HCT116 (cell line): ENCODE data around the gene LSM11. TPM values are rescaled to one million over a fixed set of nuclear protein-coding genes. Genes with fewer than 3 reads are reported as not detected.

Source experiments
- ATAC-seq: fragments of 200-7000 bp; cut with Tn5 transposase; 2 replicates; pipeline ENCODE4 v1.9.1; 2020; ENCODE audit warnings: mild to moderate bottlenecking, moderate library complexity
- BruUV-seq: library from RNA; stranded (reverse); fragments of 400-500 nt; replicated peaks from 2 replicates; lab custom pipeline; 2021; lab: Mats Ljungman, UMichigan
- CTCF ChIA-PET: fragments of 300-600 bp; sonication (Branson Sonifier 250); formaldehyde crosslinking; loops from one replicate; lab custom pipeline; 2021; ENCODE audit warnings: antibody characterized with exemption; lab: Charles Lee
- POLR2A ChIA-PET: fragments of 300-600, 350-600 bp; sonication (Branson Sonifier 250); formaldehyde crosslinking; loops from one replicate; lab custom pipeline; 2021; ENCODE audit warnings: antibody characterized with exemption; lab: Charles Lee
- RAD21 ChIA-PET, 2 experiments: fragments of 300-600 bp; sonication (Branson Sonifier 250); formaldehyde crosslinking; loops; one replicate each; lab custom pipeline; 2023; ENCODE audit warnings: low total read pairs in 2 of 2; ENCODE audit not compliant: uncharacterized antibody in 2 of 2, unreplicated experiment in 2 of 2, low non-redundant PET in 1 of 2; lab: Charles Lee
- DNase-seq: peaks from one replicate; pipeline ENCODE4 v3.0.0-alpha.2; 2010; ENCODE audit warnings: low read depth, low spot score
- H2AFZ ChIP-seq: fragments of 200-600 bp; shearing (Covaris generic), sonication (generic); 2 replicates; pipeline ENCODE4 v1.6.1; 2017; ENCODE audit warnings: low read depth, mixed run types, mixed read lengths, antibody characterized with exemption, low read length; ENCODE audit not compliant: poor library complexity, severe bottlenecking
- H3K27ac ChIP-seq: 2 replicates; pipeline ENCODE4 v1.5.1; 2012; ENCODE audit warnings: low read depth, low read length
- H3K27me3 ChIP-seq: fragments of 200-600 bp; sonication (generic); 2 replicates; pipeline ENCODE4 v1.6.1; 2016; ENCODE audit warnings: mixed run types, low read length, mixed read lengths; ENCODE audit not compliant: insufficient read depth
- H3K36me3 ChIP-seq, 2 experiments: fragments of 200-500 bp in 1 of 2; fragments of 200-600 bp in 1 of 2; sonication (Bioruptor generic) in 1 of 2; sonication (generic) in 1 of 2; 2 replicates each; pipeline versions ENCODE4 v1.5.1 to v1.6.1; 2014 to 2016; ENCODE audit warnings: low read length in 2 of 2, inconsistent platforms in 1 of 2, mixed read lengths in 1 of 2, mixed run types in 1 of 2; ENCODE audit not compliant: insufficient read depth in 2 of 2, control insufficient read depth in 1 of 2
- H3K4me1 ChIP-seq, 2 experiments: fragments of 200-600 bp in 1 of 2; sonication (generic) in 1 of 2; 2 replicates each; pipeline versions ENCODE4 v1.5.1 to v1.6.1; 2012 to 2017; ENCODE audit warnings: low read length in 2 of 2, inconsistent platforms in 1 of 2, mild to moderate bottlenecking in 1 of 2, mixed read lengths in 1 of 2, mixed run types in 1 of 2, moderate library complexity in 1 of 2; ENCODE audit not compliant: insufficient read depth in 2 of 2, control insufficient read depth in 1 of 2
- H3K4me2 ChIP-seq: fragments of 200-600 bp; sonication (generic); 2 replicates; pipeline ENCODE4 v1.6.1; 2017; ENCODE audit warnings: mixed run types, low read length, mixed read lengths
- H3K4me3 ChIP-seq, 2 experiments: fragments of 200-600 bp in 1 of 2; sonication (generic) in 1 of 2; replicated peaks in 1 of 2; 2 replicates each; pipeline ENCODE4 v1.5.1; 2011 to 2016; ENCODE audit warnings: low read length in 2 of 2, control low read depth in 1 of 2, low read depth in 1 of 2, mild to moderate bottlenecking in 1 of 2, mixed read lengths in 1 of 2, mixed run types in 1 of 2
- H3K79me2 ChIP-seq: fragments of 200-600 bp; sonication (generic); 2 replicates; pipeline ENCODE4 v1.6.1; 2017; ENCODE audit warnings: mild to moderate bottlenecking, mixed run types, low read length, moderate library complexity, mixed read lengths; ENCODE audit not compliant: insufficient read depth
- H3K9ac ChIP-seq: fragments of 200-600 bp; sonication (generic); 2 replicates; pipeline ENCODE4 v1.6.1; 2016; ENCODE audit warnings: low read length, mixed read lengths
- H3K9me2 ChIP-seq: fragments of 200-600 bp; sonication (generic), shearing (Covaris generic); 2 replicates; pipeline ENCODE4 v1.6.1; 2017; ENCODE audit warnings: mixed run types, mild to moderate bottlenecking, moderate library complexity; ENCODE audit not compliant: insufficient read depth
- H3K9me3 ChIP-seq, 2 experiments: fragments of 200-500 bp in 1 of 2; fragments of 200-600 bp in 1 of 2; sonication (Bioruptor generic) in 1 of 2; sonication (generic) in 1 of 2; 2 replicates each; pipeline ENCODE4 v1.6.1; 2014 to 2017; ENCODE audit warnings: low read length in 2 of 2, mixed read lengths in 2 of 2, inconsistent platforms in 1 of 2, low read depth in 1 of 2, mild to moderate bottlenecking in 1 of 2, mixed run types in 1 of 2, moderate library complexity in 1 of 2; ENCODE audit not compliant: control insufficient read depth in 1 of 2, insufficient read depth in 1 of 2
- H4K20me1 ChIP-seq: fragments of 200-600 bp; sonication (generic), shearing (Covaris generic); 2 replicates; pipeline ENCODE4 v1.6.1; 2017; ENCODE audit warnings: mixed run types, mild to moderate bottlenecking, moderate library complexity; ENCODE audit not compliant: insufficient read depth
- CBX3 ChIP-seq: IDR thresholded peaks from 2 replicates; pipeline ENCODE4 v1.6.1; 2012; ENCODE audit warnings: low read depth
- CEBPB ChIP-seq: IDR thresholded peaks from 2 replicates; pipeline ENCODE4 v1.6.1; 2012; ENCODE audit warnings: low read depth
- EGR1 ChIP-seq: IDR thresholded peaks from 2 replicates; pipeline ENCODE4 v1.6.1; 2012; ENCODE audit warnings: low read depth
- ELF1 ChIP-seq: IDR thresholded peaks from 2 replicates; pipeline ENCODE4 v1.6.1; 2012; ENCODE audit warnings: low read depth, borderline replicate concordance
- JUND ChIP-seq: IDR thresholded peaks from 2 replicates; pipeline ENCODE4 v1.6.1; 2012
- POLR2A ChIP-seq: IDR thresholded peaks from 2 replicates; pipeline ENCODE4 v1.7.0; 2011; ENCODE audit warnings: borderline replicate concordance; ENCODE audit not compliant: insufficient read depth, insufficient read length; ENCODE audit errors: extremely low read depth
- POLR2AphosphoS5 ChIP-seq: IDR thresholded peaks from 2 replicates; pipeline ENCODE4 v1.6.1; 2011; ENCODE audit warnings: mild to moderate bottlenecking, low read depth, low read length, moderate library complexity
- RAD21 ChIP-seq: IDR thresholded peaks from 2 replicates; pipeline ENCODE4 v1.6.1; 2012; ENCODE audit warnings: low read depth, mild to moderate bottlenecking
- SIN3A ChIP-seq: IDR thresholded peaks from 2 replicates; pipeline ENCODE4 v1.6.1; 2012; ENCODE audit warnings: low read depth
- SP1 ChIP-seq: IDR thresholded peaks from 2 replicates; pipeline ENCODE4 v1.6.1; 2012; ENCODE audit warnings: low read depth
- SRF ChIP-seq: IDR thresholded peaks from 2 replicates; pipeline ENCODE4 v1.6.1; 2012; ENCODE audit warnings: low read depth
- TCF7L2 ChIP-seq: IDR thresholded peaks from 2 replicates; pipeline ENCODE4 v1.7.0; 2011; ENCODE audit warnings: borderline replicate concordance, inconsistent platforms; ENCODE audit not compliant: insufficient read depth, insufficient read length; ENCODE audit errors: extremely low read depth
- ZNF274 ChIP-seq: fragments of 200-500 bp; sonication (Bioruptor generic); IDR thresholded peaks from 2 replicates; pipeline ENCODE4 v1.6.1; 2014; ENCODE audit warnings: mild to moderate bottlenecking, low read depth, low read length, inconsistent platforms
- intact Hi-C: fragments of 100-400 bp; cut with micrococcal nuclease; formaldehyde crosslinking; loops from 2 replicates; pipeline ENCODE4 v1.10.0; 2022
- total RNA-seq: library from RNA; stranded (reverse); gene quantifications from one replicate; pipeline ENCODE4 v1.2.1, GENCODE V29; 2021; ENCODE audit not compliant: unreplicated experiment
- TF ChIP-seq, protein P1 (sequence below), 3 experiments: fragments of 200-600 bp in 1 of 3; sonication (generic) in 1 of 3; IDR thresholded peaks in 2 of 3; conservative IDR thresholded peaks in 1 of 3; 2 replicates each; pipeline ENCODE4 v1.5.1; 2012 to 2017; ENCODE audit warnings: low read depth in 2 of 3, low read length in 2 of 3, antibody characterized with exemption in 1 of 3, borderline replicate concordance in 1 of 3, control low read depth in 1 of 3, mild to moderate bottlenecking in 1 of 3, mixed read lengths in 1 of 3, mixed run types in 1 of 3, moderate library complexity in 1 of 3; ENCODE audit not compliant: insufficient read depth in 1 of 3

LSM11 gene
- total RNA-seq, 1 experiment from 2014 or later = 6.2 TPM

DNA sequence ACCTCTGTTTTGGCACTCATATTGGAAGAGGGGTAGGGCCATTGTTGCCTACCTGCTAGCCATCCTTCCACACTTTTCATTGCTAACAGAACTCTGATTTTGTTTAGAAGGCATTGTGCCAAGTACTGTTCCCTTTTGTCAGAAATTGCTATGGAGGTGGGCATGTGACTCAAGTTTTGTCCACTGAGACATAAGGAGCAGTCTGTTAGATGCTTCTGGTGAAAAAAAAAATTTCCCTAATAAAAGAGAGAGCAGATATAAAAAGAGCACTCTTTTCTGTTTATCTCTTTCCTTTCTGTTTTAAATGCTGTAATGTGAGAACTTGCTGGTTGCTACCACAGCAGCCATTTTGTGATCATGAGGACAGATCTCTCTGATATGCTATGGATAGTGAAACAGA, 34.2 kb upstream of the LSM11 start:
- Histone ChIP-seq H3K9me2 (no peaks in the 10 kb centered on the region), H3K9me3 (no peaks in the 10 kb centered on the region), H3K27ac (no peak overlapping the region), H3K9ac (no peak overlapping the region), H3K36me3 (no peaks in the 10 kb centered on the region), H4K20me1 (no peaks in the 10 kb centered on the region), H3K27me3 (no peaks in the 10 kb centered on the region), H3K4me1 (no peaks in the 10 kb centered on the region), H2AFZ (peak overlapping the region; percentile 42), H3K4me2 (no peak overlapping the region), H3K79me2 (no peaks in the 10 kb centered on the region), H3K4me3 (no peak overlapping the region)
- no TSS peak for BruUV-seq
- TF ChIP-seq TCF7L2 = no peak
- no peak for TF ChIP-seq CBX3
- no peak for TF ChIP-seq POLR2AphosphoS5
- TF ChIP-seq JUND = no peak
- TF ChIP-seq CEBPB = no peak
- no peak for TF ChIP-seq SRF
- no peak for TF ChIP-seq SP1
- no peak for TF ChIP-seq POLR2A
- TF ChIP-seq ZNF274 = no peak
- TF ChIP-seq SIN3A = no peak
- TF ChIP-seq, protein P1, sequence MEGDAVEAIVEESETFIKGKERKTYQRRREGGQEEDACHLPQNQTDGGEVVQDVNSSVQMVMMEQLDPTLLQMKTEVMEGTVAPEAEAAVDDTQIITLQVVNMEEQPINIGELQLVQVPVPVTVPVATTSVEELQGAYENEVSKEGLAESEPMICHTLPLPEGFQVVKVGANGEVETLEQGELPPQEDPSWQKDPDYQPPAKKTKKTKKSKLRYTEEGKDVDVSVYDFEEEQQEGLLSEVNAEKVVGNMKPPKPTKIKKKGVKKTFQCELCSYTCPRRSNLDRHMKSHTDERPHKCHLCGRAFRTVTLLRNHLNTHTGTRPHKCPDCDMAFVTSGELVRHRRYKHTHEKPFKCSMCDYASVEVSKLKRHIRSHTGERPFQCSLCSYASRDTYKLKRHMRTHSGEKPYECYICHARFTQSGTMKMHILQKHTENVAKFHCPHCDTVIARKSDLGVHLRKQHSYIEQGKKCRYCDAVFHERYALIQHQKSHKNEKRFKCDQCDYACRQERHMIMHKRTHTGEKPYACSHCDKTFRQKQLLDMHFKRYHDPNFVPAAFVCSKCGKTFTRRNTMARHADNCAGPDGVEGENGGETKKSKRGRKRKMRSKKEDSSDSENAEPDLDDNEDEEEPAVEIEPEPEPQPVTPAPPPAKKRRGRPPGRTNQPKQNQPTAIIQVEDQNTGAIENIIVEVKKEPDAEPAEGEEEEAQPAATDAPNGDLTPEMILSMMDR (IDR thresholded peaks at IDR 0.05 in 2 of 3, conservative IDR thresholded peaks at IDR 0.05 in 1 of 3; ENCODE audit: borderline replicate concordance in 1 of 3, insufficient read depth in 1 of 3, low read depth in 2 of 3, low read length in 2 of 3) = no peak
- no peak for TF ChIP-seq RAD21
- TF ChIP-seq EGR1 = no peak
- no peak for TF ChIP-seq ELF1
- RAD21 ChIA-PET = no interaction called here
- ATAC-seq = no peak
- no peak for DNase-seq
- CTCF ChIA-PET = no interaction called here
- intact Hi-C loops = no loop called here
- POLR2A ChIA-PET = no interaction called here
